GM23338 (cell line): ENCODE results near the gene SYNE4. TPM values are rescaled to one million over a fixed set of nuclear protein-coding genes. Genes with fewer than 3 reads are reported as not detected.

Source experiments
- ATAC-seq: fragments of 200-7000 bp; cut with Tn5 transposase; 3 replicates; pipeline ENCODE4 v1.9.1; 2020
- DNase-seq: peaks from one replicate; pipeline ENCODE4 v3.0.0-alpha.2; 2015; ENCODE audit warnings: low spot score
- H2AFZ ChIP-seq: fragments of 200-600 bp; sonication (generic); 2 replicates; pipeline ENCODE4 v1.8.0; 2016; ENCODE audit warnings: antibody characterized with exemption, mild to moderate bottlenecking, moderate library complexity
- H3F3A ChIP-seq: fragments of 200-600 bp; sonication (generic); replicated peaks from 2 replicates; pipeline ENCODE4 v1.8.0; 2017; ENCODE audit warnings: antibody characterized with exemption, mixed run types, low read depth
- H3K27ac ChIP-seq: fragments of 200-600 bp; sonication (generic); 2 replicates; pipeline ENCODE4 v1.6.1; 2016; ENCODE audit warnings: low read depth
- H3K27me3 ChIP-seq: fragments of 200-600 bp; sonication (generic); 2 replicates; pipeline ENCODE4 v1.8.0; 2016; ENCODE audit warnings: mild to moderate bottlenecking, mixed run types, moderate library complexity; ENCODE audit not compliant: insufficient read depth
- H3K36me3 ChIP-seq: fragments of 200-600 bp; sonication (generic); 2 replicates; pipeline ENCODE4 v1.8.0; 2016; ENCODE audit warnings: mild to moderate bottlenecking; ENCODE audit not compliant: insufficient read depth
- H3K4me1 ChIP-seq: fragments of 200-600 bp; sonication (generic); 2 replicates; pipeline ENCODE4 v1.8.0; 2016; ENCODE audit warnings: mild to moderate bottlenecking, moderate library complexity; ENCODE audit not compliant: insufficient read depth
- H3K4me2 ChIP-seq: fragments of 200-600 bp; sonication (generic); 2 replicates; pipeline ENCODE4 v1.7.1; 2017; ENCODE audit warnings: mixed run types
- H3K4me3 ChIP-seq: fragments of 200-600 bp; sonication (generic); 2 replicates; pipeline ENCODE4 v1.6.1; 2016; ENCODE audit warnings: mixed run types
- H3K79me2 ChIP-seq: fragments of 200-600 bp; sonication (generic); replicated peaks from 2 replicates; pipeline ENCODE4 v1.8.0; 2017; ENCODE audit warnings: mild to moderate bottlenecking; ENCODE audit not compliant: insufficient read depth
- H3K9me2 ChIP-seq: fragments of 200-600 bp; sonication (generic); 2 replicates; pipeline ENCODE4 v1.8.0; 2017; ENCODE audit not compliant: insufficient read depth
- H4K20me1 ChIP-seq: fragments of 200-600 bp; sonication (generic); replicated peaks from 2 replicates; pipeline ENCODE4 v1.8.0; 2017; ENCODE audit warnings: mild to moderate bottlenecking; ENCODE audit not compliant: insufficient read depth
- H3K27ac Mint-ChIP-seq: 2 replicates; pipeline ENCODE4 v1.8.0; 2020; ENCODE audit warnings: inconsistent platforms, mild to moderate bottlenecking, moderate library complexity, mixed read lengths
- H3K27me3 Mint-ChIP-seq: 3 replicates; pipeline ENCODE4 v1.8.0; 2022; ENCODE audit warnings: low read depth, mild to moderate bottlenecking, moderate library complexity, mixed read lengths, inconsistent platforms; ENCODE audit not compliant: insufficient read depth, poor library complexity
- H3K36me3 Mint-ChIP-seq: 3 replicates; pipeline ENCODE4 v1.8.0; 2021; ENCODE audit warnings: low read depth, mild to moderate bottlenecking, inconsistent platforms, moderate library complexity, mixed read lengths
- H3K4me1 Mint-ChIP-seq: 3 replicates; pipeline ENCODE4 v1.8.0; 2020; ENCODE audit warnings: mild to moderate bottlenecking, inconsistent platforms, mixed read lengths
- H3K4me3 Mint-ChIP-seq: 3 replicates; pipeline ENCODE4 v1.8.0; 2021; ENCODE audit warnings: moderate library complexity, mild to moderate bottlenecking, inconsistent platforms, mixed read lengths
- H3K9me3 Mint-ChIP-seq: 3 replicates; pipeline ENCODE4 v1.8.0; 2020; ENCODE audit warnings: moderate library complexity, mild to moderate bottlenecking, inconsistent platforms, mixed read lengths
- CREB1 ChIP-seq: fragments of 250-450 bp; sonication (Bioruptor Pico); IDR thresholded peaks from 2 replicates; pipeline ENCODE4 v1.5.0; 2020; ENCODE audit warnings: low read depth, mild to moderate bottlenecking, moderate library complexity
- ETS1 ChIP-seq: IDR thresholded peaks from 2 replicates; pipeline ENCODE4 v1.6.1; 2016; ENCODE audit warnings: antibody characterized with exemption
- JUNB ChIP-seq: IDR thresholded peaks from one replicate; pipeline ENCODE4 v1.6.1; 2016; ENCODE audit warnings: antibody characterized with exemption; ENCODE audit not compliant: unreplicated experiment
- POLR2AphosphoS5 ChIP-seq: IDR thresholded peaks from 2 replicates; pipeline ENCODE4 v1.6.1; 2016; ENCODE audit warnings: antibody characterized with exemption, low read depth
- ZNF114 ChIP-seq: fragments of 250-450 bp; sonication (Bioruptor Pico); IDR thresholded peaks from 2 replicates; pipeline ENCODE4 v1.5.0; 2020; ENCODE audit warnings: mild to moderate bottlenecking, moderate library complexity
- ZNF462 ChIP-seq: fragments of 250-450 bp; sonication (Bioruptor Pico); IDR thresholded peaks from 2 replicates; pipeline ENCODE4 v1.5.0; 2020; ENCODE audit warnings: mild to moderate bottlenecking, moderate library complexity
- polyA plus RNA-seq: library from polyadenylated mRNA; unstranded; fragments of >200 nt; fragmentation: Nextera tagmentation; extraction: Ambion mirVana; gene quantifications from 2 replicates; pipeline ENCODE4 v1.2.1, GENCODE V29; 2016
- total RNA-seq: library from RNA; depleted of rRNA; stranded (reverse); fragments of >200 nt; shearing (Covaris generic); gene quantifications from 2 replicates; pipeline ENCODE4 v1.2.3, GENCODE V29; 2014

SYNE4 gene
- total and polyA plus RNA-seq, 2 experiments from 2014 or later: 26.1 to 49.8 TPM

- Mint-ChIP-seq H3K9me3 (no peaks in the 10 kb centered on the region; the same call in 2 of the 3 replicates), H3K4me1 (peaks cover 6% of the 10 kb centered on the region; the same call in 2 of the 3 replicates), H3K27ac (no peak overlapping the region), H3K27me3 (peaks cover 17% of the 10 kb centered on the region), H3K36me3 (no peaks in the 10 kb centered on the region), H3K4me3 (no peak overlapping the region)
- H3K4me3 ChIP-seq: no peak overlapping the region
- no peak overlapping the region for H3K4me2 ChIP-seq
- DNase-seq (no peak), ATAC-seq (no peak)
- H3F3A ChIP-seq: 0 out of 2 replicates have a peak, but pooled peaks cover 6% of the 10 kb centered on the region
- H3K9me2 ChIP-seq: no peaks in the 10 kb centered on the region
- peaks cover 4% of the 10 kb centered on the region; the same call in 1 of the 2 replicates for H3K79me2 ChIP-seq
- peaks cover 4% of the 10 kb centered on the region; the same call in 1 of the 2 replicates for H3K4me1 ChIP-seq
- no peak overlapping the region for H2AFZ ChIP-seq
- H3K27ac ChIP-seq: no peak overlapping the region
- H3K27me3 ChIP-seq: peaks cover 7% of the 10 kb centered on the region
- H3K36me3 ChIP-seq: no peaks in the 10 kb centered on the region
- H4K20me1 ChIP-seq: no peaks in the 10 kb centered on the region; the same call in 1 of the 2 replicates
- TF ChIP-seq ZNF462 (no peak), CREB1 (no peak), ZNF114 (CRISPR knock-in tag) (no peak), JUNB (no peak), POLR2AphosphoS5 (no peak), ETS1 (no peak)
These were observed 17.6 kb downstream of the SYNE4 start for GRCh38 chr19:35990771-35991730.
